ENCODE measurements around the gene HIKESHI. TPM values are rescaled to one million over a fixed set of nuclear protein-coding genes. Genes with fewer than 3 reads are reported as not detected.

The HIKESHI gene
- total RNA-seq, 2 experiments from 2014 or later = 52.9 to 57.0 TPM

DNA sequence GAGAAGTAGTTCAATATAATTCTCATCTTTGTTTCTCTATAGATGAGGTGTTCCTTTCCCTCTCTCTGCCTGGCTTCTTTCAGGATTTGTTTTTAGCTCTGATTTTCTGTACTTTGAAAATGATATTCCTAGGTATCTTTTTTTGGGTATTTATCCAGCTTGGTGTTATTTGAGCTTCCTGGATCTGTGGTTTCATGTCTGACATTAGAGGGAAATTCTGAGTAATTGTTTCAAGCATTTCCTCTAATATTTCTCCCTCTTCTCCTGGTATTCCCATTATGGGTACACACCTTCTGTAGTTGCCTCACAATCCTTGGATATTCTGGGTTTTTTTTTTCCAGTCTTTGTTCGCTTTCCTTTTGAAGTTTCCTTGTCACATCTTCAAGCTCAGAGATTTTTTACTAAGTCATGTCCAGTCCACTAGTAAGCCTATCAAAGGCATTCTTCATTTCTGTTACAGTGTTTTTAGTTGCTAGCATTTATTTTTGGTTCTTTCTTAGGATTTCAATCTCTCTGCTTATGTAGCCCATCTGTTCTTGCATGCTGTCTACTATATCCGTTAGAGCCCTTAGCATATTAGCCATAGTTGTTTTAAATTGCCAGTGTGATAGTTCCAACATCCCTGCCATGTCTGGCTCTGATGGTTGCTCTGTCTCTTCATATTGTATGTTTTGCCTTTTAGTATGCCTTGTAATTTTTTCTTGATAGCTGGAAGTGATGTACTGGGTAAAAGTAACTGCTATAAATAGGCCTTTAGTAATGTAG, 78.4 kb downstream of the HIKESHI start:
- Mint-ChIP-seq H3K36me3 (no peaks in the 10 kb centered on the region), H3K4me1 (no peaks in the 10 kb centered on the region), H3K4me3 (no peak overlapping the region), H3K27me3 (peaks cover 6% of the 10 kb centered on the region), H3K27ac (no peak overlapping the region), H3K9me3 (peaks cover 2% of the 10 kb centered on the region)
- no peak for DNase-seq

DNA sequence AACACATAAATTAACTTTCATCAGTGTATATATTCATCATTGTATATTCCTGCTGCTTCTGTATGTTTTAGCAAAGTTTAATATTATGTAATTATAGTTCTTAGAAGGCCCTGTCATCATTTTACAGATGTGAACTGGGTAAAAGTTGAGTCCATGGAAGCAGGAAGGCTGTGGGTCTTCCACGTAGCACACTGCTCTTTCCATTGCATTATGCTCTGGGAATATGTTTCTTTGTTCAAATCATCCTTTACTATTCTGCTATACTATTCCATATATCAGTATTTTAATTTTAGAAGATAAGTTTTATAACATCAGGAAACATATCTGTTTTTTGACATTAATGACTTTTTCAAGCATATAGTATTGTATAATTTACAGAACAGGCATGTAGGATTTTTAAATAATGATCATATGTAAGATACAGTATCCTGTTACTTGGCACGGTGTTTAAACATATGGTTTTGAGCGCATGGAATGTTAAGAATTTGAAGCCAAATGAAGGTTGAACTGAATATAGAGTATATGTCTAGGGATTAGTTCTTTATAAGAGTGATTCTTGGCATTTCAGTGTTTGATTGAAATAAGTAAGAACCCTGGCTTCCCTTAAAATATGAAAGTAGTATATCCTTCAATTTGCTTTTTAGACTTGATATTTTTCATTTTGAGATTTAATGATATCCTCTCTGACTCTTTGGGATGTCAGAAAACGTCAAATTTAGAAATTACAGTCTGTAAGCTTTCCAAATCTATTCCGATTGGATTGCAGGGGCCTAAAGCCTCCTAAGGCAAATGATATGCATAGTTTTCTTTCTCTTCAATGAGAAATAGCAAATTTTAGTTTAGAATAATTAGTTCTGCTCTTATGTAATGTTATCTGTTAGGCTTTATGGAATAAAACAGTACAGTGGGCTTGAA, 81.3 kb downstream of the HIKESHI start:
- H3K4me3 Mint-ChIP-seq = no peak overlapping the region
- no peaks in the 10 kb centered on the region for H3K4me1 Mint-ChIP-seq
- no peaks in the 10 kb centered on the region for H3K9me3 Mint-ChIP-seq

DNA sequence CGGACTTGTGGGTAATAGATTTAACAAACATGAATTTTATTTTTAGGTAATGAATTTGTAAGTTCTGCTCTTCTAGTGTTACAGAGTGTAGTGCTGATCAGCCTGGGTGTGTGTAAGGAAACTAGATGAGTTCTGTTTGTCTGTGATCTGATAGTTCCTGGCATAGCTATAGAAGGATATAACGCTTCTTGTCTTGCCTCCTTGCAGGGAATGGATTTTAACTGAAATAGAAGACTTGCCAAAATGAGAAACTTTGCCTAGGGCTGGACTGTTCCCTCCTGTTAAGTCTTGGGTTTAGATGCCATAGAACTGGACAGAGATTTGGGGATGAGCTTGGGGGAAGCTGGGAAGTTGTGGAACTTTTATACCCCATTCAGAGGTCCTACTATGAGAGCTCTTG, 84.2 kb downstream of the HIKESHI start:
- no peaks in the 10 kb centered on the region for H3K27me3 Mint-ChIP-seq
- peaks cover 2% of the 10 kb centered on the region for H3K36me3 Mint-ChIP-seq
- H3K4me3 Mint-ChIP-seq = no peak overlapping the region
- no peak for DNase-seq
- no peaks in the 10 kb centered on the region for H3K4me1 Mint-ChIP-seq
- H3K27ac Mint-ChIP-seq = no peak overlapping the region
- H3K9me3 Mint-ChIP-seq = no peaks in the 10 kb centered on the region

More for the DNA sequence above, 81.3 kb downstream of the HIKESHI start:
- H3K27ac Mint-ChIP-seq = no peak overlapping the region
- no peak for DNase-seq
- no peaks in the 10 kb centered on the region for H3K36me3 Mint-ChIP-seq
- no peaks in the 10 kb centered on the region for H3K27me3 Mint-ChIP-seq

DNA sequence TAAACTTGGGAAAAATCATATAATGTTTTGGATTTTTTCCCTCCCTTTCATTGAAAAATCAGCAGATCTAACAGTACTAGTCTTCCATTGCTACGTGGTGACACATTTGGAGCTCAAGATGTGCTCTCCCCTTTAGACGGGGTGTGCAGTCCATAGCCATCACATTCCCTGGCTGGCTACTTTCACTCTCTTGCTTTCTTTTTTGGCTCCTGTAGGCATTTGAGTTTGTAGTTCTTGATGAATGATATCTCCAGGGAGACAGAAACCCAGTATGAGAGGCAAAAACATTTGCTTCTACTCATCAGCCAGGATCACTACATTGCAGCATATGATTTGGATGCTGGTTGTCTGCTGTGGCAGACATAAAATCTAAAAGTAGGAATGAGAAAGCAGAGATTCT, 84.7 kb downstream of the HIKESHI start:
- Mint-ChIP-seq H3K36me3 (peaks cover 2% of the 10 kb centered on the region), H3K9me3 (no peaks in the 10 kb centered on the region), H3K4me1 (no peaks in the 10 kb centered on the region), H3K27ac (no peak overlapping the region), H3K27me3 (no peaks in the 10 kb centered on the region), H3K4me3 (no peak overlapping the region)
- DNase-seq = no peak

DNA sequence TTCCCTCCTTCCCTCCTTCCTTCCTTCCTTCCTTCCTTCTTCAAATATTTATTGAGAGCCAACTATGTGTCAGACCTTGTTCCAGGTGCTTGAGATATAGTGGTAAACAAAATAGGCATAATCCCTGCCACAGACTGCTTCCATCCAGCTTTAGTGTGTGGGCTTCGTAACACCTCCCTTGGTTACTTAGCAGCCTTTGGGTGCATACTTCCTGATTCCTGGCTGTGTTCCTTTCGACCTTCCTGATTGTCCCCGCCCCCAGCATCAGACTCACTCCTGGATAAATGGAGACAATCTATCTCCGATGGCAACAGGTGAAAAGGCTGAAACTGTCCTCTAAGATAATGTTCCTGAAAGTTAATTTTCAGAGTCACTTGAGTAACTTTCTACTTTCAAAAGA, 86.2 kb downstream of the HIKESHI start:
- Mint-ChIP-seq H3K9me3 (no peaks in the 10 kb centered on the region), H3K4me1 (no peaks in the 10 kb centered on the region), H3K27ac (no peak overlapping the region), H3K4me3 (no peak overlapping the region), H3K27me3 (no peaks in the 10 kb centered on the region), H3K36me3 (peaks cover 2% of the 10 kb centered on the region)
- no peak for DNase-seq

DNA sequence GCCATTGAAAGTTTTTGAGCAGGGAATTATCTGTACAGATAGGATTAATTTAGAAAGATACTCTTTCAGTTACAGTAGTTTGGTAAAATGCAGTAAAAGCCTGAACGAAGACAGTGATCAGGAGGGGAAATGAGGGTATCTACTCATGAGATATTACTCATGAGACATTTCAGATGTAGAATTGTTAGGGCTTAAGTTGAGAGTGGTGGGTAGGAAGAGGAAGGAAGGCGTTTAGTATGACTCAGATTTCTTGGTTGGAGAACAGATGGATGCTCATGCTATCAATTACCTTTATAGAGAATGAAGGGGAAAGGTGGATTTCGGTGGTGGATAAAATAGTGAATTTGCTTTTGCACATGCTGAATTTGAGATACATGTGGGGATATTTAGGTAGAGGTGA, 88.4 kb downstream of the HIKESHI start:
- Mint-ChIP-seq H3K4me1 (no peaks in the 10 kb centered on the region), H3K4me3 (no peak overlapping the region), H3K27ac (no peak overlapping the region)

DNA sequence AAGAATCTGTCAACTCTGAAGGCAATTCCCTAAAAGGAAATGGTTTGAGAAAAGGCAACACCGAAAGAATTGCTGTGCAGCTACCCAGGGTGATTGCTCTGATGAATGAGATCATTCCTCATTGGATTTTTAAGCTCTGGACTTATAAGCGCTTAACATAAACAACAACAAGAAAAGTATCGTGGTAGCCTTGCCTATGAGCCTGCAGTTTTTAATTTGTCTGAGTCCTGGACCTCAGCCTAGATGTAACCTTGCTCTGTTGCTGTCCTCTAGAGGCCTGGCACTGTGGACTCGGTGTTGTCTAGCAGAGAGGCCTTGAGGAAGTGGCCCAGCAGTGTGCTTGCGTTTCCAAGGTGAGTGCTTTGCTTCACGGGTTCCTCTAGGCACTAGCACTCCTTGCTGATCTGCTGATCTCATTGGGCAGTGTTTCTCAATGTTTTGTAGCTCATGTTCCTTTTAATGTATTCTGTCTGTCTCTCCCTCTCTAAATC, 93.1 kb downstream of the HIKESHI start:
- Mint-ChIP-seq H3K4me1 (peaks cover 5% of the 10 kb centered on the region), H3K27me3 (no peaks in the 10 kb centered on the region), H3K4me3 (no peak overlapping the region), H3K9me3 (no peaks in the 10 kb centered on the region), H3K27ac (no peak overlapping the region), H3K36me3 (no peaks in the 10 kb centered on the region)
- no peak for DNase-seq

More for the DNA sequence above, 88.4 kb downstream of the HIKESHI start:
- Mint-ChIP-seq H3K9me3 (no peaks in the 10 kb centered on the region), H3K27me3 (no peaks in the 10 kb centered on the region), H3K36me3 (peaks cover 2% of the 10 kb centered on the region)
- no peak for DNase-seq

Other genes with a start within 250 kb of the HIKESHI start
- gene PICALM, start 233.2 kb upstream of the HIKESHI start, total RNA-seq = 10 to 100 TPM; 35.8 to 41.1 TPM
- 10 to 100 TPM; 85.3 to 86.7 TPM for gene EED, start 57.5 kb upstream of the HIKESHI start, total RNA-seq
- gene CCDC81, start 72.6 kb downstream of the HIKESHI start, total RNA-seq = under 1 TPM; 0.16 to 0.42 TPM